RWPE2 (cell line): Measurements from ENCODE around the gene APIP.

Experiments used
- ATAC-seq: fragments of 200-7000 bp; cut with Tn5 transposase; 3 replicates; pipeline ENCODE4 v1.9.1; 2021; ENCODE audit warnings: low read depth
- DNase-seq: peaks from one replicate; pipeline ENCODE4 v3.0.0-alpha.2; 2020; ENCODE audit warnings: low spot score
- H3K27ac ChIP-seq: fragments of 450-650 bp; 2 replicates; pipeline ENCODE4 v1.5.1; 2017; ENCODE audit warnings: mild to moderate bottlenecking; ENCODE audit not compliant: poor library complexity, severe bottlenecking
- H3K27me3 ChIP-seq: fragments of 250-450 bp; sonication (Bioruptor Pico); 2 replicates; pipeline ENCODE4 v1.5.1; 2021; ENCODE audit warnings: mild to moderate bottlenecking, moderate library complexity; ENCODE audit not compliant: insufficient read depth, poor library complexity, severe bottlenecking
- H3K36me3 ChIP-seq: fragments of 250-450 bp; sonication (Bioruptor Pico); 2 replicates; pipeline ENCODE4 v1.5.1; 2020; ENCODE audit warnings: low read depth, mild to moderate bottlenecking, moderate library complexity
- H3K4me1 ChIP-seq: fragments of 250-450 bp; sonication (Bioruptor Pico); 2 replicates; pipeline ENCODE4 v1.5.1; 2021; ENCODE audit warnings: mild to moderate bottlenecking, moderate library complexity; ENCODE audit not compliant: insufficient read depth, poor library complexity, severe bottlenecking
- H3K4me3 ChIP-seq: fragments of 250-450 bp; sonication (Bioruptor Pico); 2 replicates; pipeline ENCODE4 v1.5.1; 2021; ENCODE audit warnings: mild to moderate bottlenecking, moderate library complexity; ENCODE audit not compliant: severe bottlenecking
- H3K9me3 ChIP-seq: fragments of 250-450 bp; sonication (Bioruptor Pico); 2 replicates; pipeline ENCODE4 v1.5.1; 2021; ENCODE audit warnings: mild to moderate bottlenecking, moderate library complexity; ENCODE audit not compliant: severe bottlenecking
- CTCF ChIP-seq: fragments of 450-650 bp; IDR thresholded peaks from one replicate; pipeline ENCODE4 v1.5.1; 2017; ENCODE audit warnings: mild to moderate bottlenecking, moderate library complexity; ENCODE audit not compliant: poor library complexity, severe bottlenecking

Gene APIP

GRCh38 chr11:34855754-34856095 lies 60.5 kb downstream of the APIP start:
- Histone ChIP-seq H3K9me3 (no peaks in the 10 kb centered on the region), H3K27me3 (no peaks in the 10 kb centered on the region), H3K27ac (peak overlapping the region; percentile 14), H3K36me3 (no peaks in the 10 kb centered on the region), H3K4me1 (peaks cover 11% of the 10 kb centered on the region), H3K4me3 (no peak overlapping the region)
- TF ChIP-seq CTCF = no peak
- ATAC-seq (no peak), DNase-seq (no peak)

- TF ChIP-seq CTCF = no peak
- H3K27ac ChIP-seq = peak overlapping the region; percentile 14
- ATAC-seq = peak; percentile 47; the same call in 2 of the 3 replicates
Observed at GRCh38 chr11:34855021-34855753, 61.0 kb downstream of the APIP start.

DNA sequence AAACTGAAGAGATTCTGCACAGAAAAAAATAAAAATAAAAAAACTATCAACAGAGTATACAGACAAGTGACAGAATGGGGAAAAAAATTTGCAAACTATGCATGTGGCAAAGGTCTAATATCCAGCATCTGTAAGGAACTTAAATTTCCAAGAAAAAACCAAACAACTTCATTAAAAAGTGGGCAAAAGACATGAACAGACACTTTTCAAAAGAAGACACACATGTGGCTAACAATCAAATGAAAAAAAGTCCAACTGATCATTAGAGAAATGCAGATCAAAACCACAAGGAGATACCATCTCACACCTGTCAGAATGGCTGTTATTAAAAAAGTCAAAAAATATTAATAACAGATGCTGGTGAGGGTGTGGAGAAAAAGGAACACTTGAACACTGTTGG lies 64.3 kb downstream of the APIP start:
- DNase-seq = no peak
- no peaks in the 10 kb centered on the region for H3K27me3 ChIP-seq
- no peak overlapping the region for H3K4me3 ChIP-seq
- H3K27ac ChIP-seq = no peak overlapping the region
- TF ChIP-seq CTCF = no peak
- no peak for ATAC-seq
- H3K9me3 ChIP-seq = no peaks in the 10 kb centered on the region
- no peaks in the 10 kb centered on the region for H3K36me3 ChIP-seq
- peaks cover 8% of the 10 kb centered on the region for H3K4me1 ChIP-seq

More at GRCh38 chr11:34855021-34855753, 61.0 kb downstream of the APIP start:
- Histone ChIP-seq H3K9me3 (no peaks in the 10 kb centered on the region), H3K27me3 (no peaks in the 10 kb centered on the region), H3K36me3 (no peaks in the 10 kb centered on the region), H3K4me3 (no peak overlapping the region), H3K4me1 (peaks cover 13% of the 10 kb centered on the region)
- DNase-seq = no peak

DNA sequence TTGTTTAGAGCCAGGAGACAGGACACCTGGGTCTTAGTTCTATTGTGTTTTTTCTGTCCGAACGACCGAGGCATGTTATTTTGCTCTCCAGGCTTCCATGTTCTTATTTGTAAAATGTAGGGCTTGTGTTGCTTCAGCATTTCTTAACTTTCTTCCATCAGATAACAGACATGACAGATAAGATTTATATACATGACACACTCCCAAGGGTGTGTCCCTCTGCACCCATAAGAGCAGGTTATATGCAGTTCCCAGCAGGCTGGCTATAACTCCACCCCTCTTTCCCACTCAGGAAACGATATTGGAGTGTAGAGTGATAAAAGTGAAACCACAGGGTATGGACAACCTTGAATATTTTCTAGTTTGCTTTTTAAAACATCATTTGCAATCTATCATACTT lies 65.8 kb downstream of the APIP start:
- Histone ChIP-seq H3K4me1 (peaks cover 8% of the 10 kb centered on the region), H3K4me3 (no peak overlapping the region), H3K27me3 (no peaks in the 10 kb centered on the region), H3K9me3 (no peaks in the 10 kb centered on the region), H3K36me3 (no peaks in the 10 kb centered on the region), H3K27ac (no peak overlapping the region)
- peak; percentile 74; the same call in 2 of the 3 replicates for ATAC-seq
- TF ChIP-seq CTCF = no peak
- no peak for DNase-seq

GRCh38 chr11:34846467-34846866 lies 69.7 kb downstream of the APIP start:
- Histone ChIP-seq H3K27ac (no peak overlapping the region), H3K4me3 (no peak overlapping the region), H3K36me3 (no peaks in the 10 kb centered on the region), H3K9me3 (no peaks in the 10 kb centered on the region), H3K4me1 (peaks cover 2% of the 10 kb centered on the region), H3K27me3 (no peaks in the 10 kb centered on the region)
- no peak for TF ChIP-seq CTCF
- ATAC-seq (no peak), DNase-seq (no peak)
